H1 (cell line): Measurements from ENCODE around the gene DMC1. TPM values are rescaled to one million over a fixed set of nuclear protein-coding genes. Genes with fewer than 3 reads are reported as not detected.

ENCODE experiments used
- CTCF ChIA-PET: fragments of 300-600 bp; sonication (Branson Sonifier 250); formaldehyde crosslinking; loops from one replicate; lab custom pipeline; 2021; ENCODE audit not compliant: partially characterized antibody; lab: Charles Lee
- POLR2A ChIA-PET: fragments of 300-600 bp; sonication (Branson Sonifier 250); formaldehyde crosslinking; loops from one replicate; lab custom pipeline; 2021; ENCODE audit warnings: inconsistent platforms; ENCODE audit not compliant: partially characterized antibody; lab: Charles Lee
- DNase-seq, 2 experiments: peaks; one replicate each; pipeline versions ENCODE4 v3.0.0 to v3.0.0-alpha.2; 2010 to 2022; ENCODE audit warnings: low spot score in 2 of 2, low read depth in 1 of 2, mixed read lengths in 1 of 2
- FAIRE-seq: peaks from 2 replicates; lab custom pipeline; 2011; peaks lifted over from hg19 to GRCh38; lab: Jason Lieb, UNC
- H2AFZ ChIP-seq: 2 replicates; pipeline ENCODE4 v1.8.1; 2012; ENCODE audit warnings: low read length, inconsistent platforms
- H2AK5ac ChIP-seq: 2 replicates; pipeline ENCODE4 v1.6.1; 2013; ENCODE audit warnings: low read depth, low read length
- H2BK120ac ChIP-seq: replicated peaks from 2 replicates; pipeline ENCODE3; 2013; ENCODE audit warnings: low read depth, low read length, inconsistent platforms
- H2BK12ac ChIP-seq: 2 replicates; pipeline ENCODE4 v1.6.1; 2013; ENCODE audit warnings: low read depth, low read length
- H2BK15ac ChIP-seq: 2 replicates; pipeline ENCODE4 v1.6.1; 2013; ENCODE audit warnings: low read length
- H2BK20ac ChIP-seq: 2 replicates; pipeline ENCODE4 v1.6.1; 2013; ENCODE audit warnings: low read length
- H2BK5ac ChIP-seq: 2 replicates; pipeline ENCODE4 v1.6.1; 2013; ENCODE audit warnings: low read depth, low read length
- H3K14ac ChIP-seq: 2 replicates; pipeline ENCODE4 v1.6.1; 2013; ENCODE audit warnings: inconsistent platforms; ENCODE audit not compliant: insufficient read length
- H3K18ac ChIP-seq: 2 replicates; pipeline ENCODE4 v1.6.1; 2013; ENCODE audit warnings: low read length; ENCODE audit errors: extremely low read depth
- H3K23ac ChIP-seq: 2 replicates; pipeline ENCODE4 v1.6.1; 2013; ENCODE audit warnings: inconsistent platforms; ENCODE audit not compliant: insufficient read length
- H3K23me2 ChIP-seq: 2 replicates; pipeline ENCODE4 v1.6.1; 2013; ENCODE audit warnings: low read depth, low read length
- H3K27ac ChIP-seq: 2 replicates; pipeline ENCODE4 v1.6.1; 2011; ENCODE audit warnings: low read depth, low read length, inconsistent platforms
- H3K27me3 ChIP-seq, 4 experiments: replicated peaks in 1 of 4; 1 replicate in 1 of 4; 2 replicates in 3 of 4; pipeline versions ENCODE4 v1.6.1 to v1.8.1; 2011 to 2013; ENCODE audit warnings: low read length in 3 of 4, mild to moderate bottlenecking in 3 of 4, inconsistent platforms in 2 of 4, mixed read lengths in 2 of 4, moderate library complexity in 1 of 4; ENCODE audit not compliant: control insufficient read depth in 3 of 4, insufficient read depth in 3 of 4; ENCODE audit errors: extremely low read depth in 1 of 4
- H3K36me3 ChIP-seq, 4 experiments: 2 replicates each; pipeline versions ENCODE4 v1.6.1 to v1.8.1; 2011 to 2013; ENCODE audit warnings: mild to moderate bottlenecking in 4 of 4, low read length in 3 of 4, moderate library complexity in 2 of 4, control low read depth in 1 of 4, inconsistent platforms in 1 of 4; ENCODE audit not compliant: insufficient read depth in 4 of 4, control insufficient read depth in 2 of 4
- H3K4ac ChIP-seq: replicated peaks from 2 replicates; pipeline ENCODE3; 2013; ENCODE audit warnings: low read length, low read depth, mixed read lengths, inconsistent platforms; ENCODE audit not compliant: insufficient read length
- H3K4me1 ChIP-seq, 4 experiments: replicated peaks in 1 of 4; 1 replicate in 1 of 4; 2 replicates in 3 of 4; pipeline versions ENCODE4 v1.6.1 to v1.8.1; 2011 to 2013; ENCODE audit warnings: low read length in 3 of 4, inconsistent platforms in 2 of 4, mixed read lengths in 1 of 4; ENCODE audit not compliant: insufficient read depth in 4 of 4, control insufficient read depth in 3 of 4
- H3K4me2 ChIP-seq, 2 experiments: 2 replicates each; pipeline versions ENCODE4 v1.6.1 to v1.8.1; 2011 to 2013; ENCODE audit warnings: low read depth in 2 of 2, low read length in 2 of 2, control low read depth in 1 of 2, inconsistent platforms in 1 of 2, mild to moderate bottlenecking in 1 of 2; ENCODE audit not compliant: insufficient read depth in 1 of 2
- H3K4me3 ChIP-seq, 4 experiments: fragments of 200-600, 300-600 bp in 1 of 4; sonication (generic), shearing (Covaris generic), sonication (Bioruptor Twin) in 1 of 4; 2 replicates each; pipeline versions ENCODE4 v1.5.1 to v1.8.1; 2011 to 2016; ENCODE audit warnings: low read length in 4 of 4, low read depth in 3 of 4, control low read depth in 2 of 4, inconsistent platforms in 2 of 4, mild to moderate bottlenecking in 2 of 4, mixed read lengths in 1 of 4, moderate library complexity in 1 of 4; ENCODE audit not compliant: insufficient read depth in 2 of 4; ENCODE audit errors: extremely low read depth in 1 of 4
- H3K56ac ChIP-seq: replicated peaks from 2 replicates; pipeline ENCODE3; 2013; ENCODE audit warnings: low read depth, mild to moderate bottlenecking, mixed read lengths, low read length, inconsistent platforms; ENCODE audit not compliant: insufficient read length
- H3K79me1 ChIP-seq: 2 replicates; pipeline ENCODE4 v1.6.1; 2013; ENCODE audit warnings: low read depth, low read length, control low read depth
- H3K79me2 ChIP-seq, 2 experiments: 2 replicates each; pipeline versions ENCODE4 v1.6.1 to v1.8.1; 2012 to 2013; ENCODE audit warnings: low read length in 2 of 2, mild to moderate bottlenecking in 2 of 2, inconsistent platforms in 1 of 2; ENCODE audit not compliant: insufficient read depth in 2 of 2, control insufficient read depth in 1 of 2
- H3K9ac ChIP-seq, 4 experiments: replicated peaks in 1 of 4; 1 replicate in 1 of 4; 2 replicates in 3 of 4; pipeline versions ENCODE4 v1.6.1 to v1.8.1; 2011 to 2013; ENCODE audit warnings: low read depth in 3 of 4, low read length in 3 of 4, control low read depth in 2 of 4, mild to moderate bottlenecking in 2 of 4, moderate library complexity in 2 of 4, inconsistent platforms in 1 of 4; ENCODE audit errors: extremely low read depth in 1 of 4
- H3K9me3 ChIP-seq, 2 experiments: 2 replicates each; pipeline versions ENCODE4 v1.6.1 to v1.8.1; 2012 to 2013; ENCODE audit warnings: mild to moderate bottlenecking in 2 of 2, moderate library complexity in 2 of 2, control low read depth in 1 of 2, inconsistent platforms in 1 of 2, low read depth in 1 of 2, low read length in 1 of 2, mixed read lengths in 1 of 2; ENCODE audit not compliant: insufficient read depth in 2 of 2
- H4K20me1 ChIP-seq, 2 experiments: replicated peaks in 1 of 2; 2 replicates each; pipeline versions ENCODE3 to v1.8.1; 2011 to 2013; ENCODE audit warnings: inconsistent platforms in 2 of 2, low read length in 2 of 2, mild to moderate bottlenecking in 1 of 2; ENCODE audit not compliant: insufficient read depth in 2 of 2, control insufficient read depth in 1 of 2
- H4K5ac ChIP-seq: 2 replicates; pipeline ENCODE4 v1.6.1; 2013; ENCODE audit warnings: low read length, low read depth, mixed read lengths, inconsistent platforms; ENCODE audit not compliant: insufficient read length
- H4K8ac ChIP-seq: 2 replicates; pipeline ENCODE4 v1.8.0; 2013; ENCODE audit warnings: mild to moderate bottlenecking, moderate library complexity, low read length, inconsistent platforms; ENCODE audit not compliant: insufficient read depth; ENCODE audit errors: extremely low read depth
- H4K91ac ChIP-seq: replicated peaks from 2 replicates; pipeline ENCODE3; 2013; ENCODE audit warnings: low read length, mixed read lengths, inconsistent platforms; ENCODE audit not compliant: insufficient read length
- ASH2L ChIP-seq: fragments of 200-600, 300-600 bp; sonication (generic); IDR thresholded peaks from one replicate; pipeline ENCODE4 v1.7.1; 2017; ENCODE audit warnings: low read length
- POLR2A ChIP-seq, 2 experiments: IDR thresholded peaks; 1 replicate in 1 of 2; 2 replicates in 1 of 2; pipeline ENCODE4 v1.6.1; 2011; ENCODE audit warnings: low read depth in 2 of 2, low read length in 2 of 2, mild to moderate bottlenecking in 2 of 2; ENCODE audit errors: control extremely low read depth in 1 of 2
- POLR2AphosphoS5 ChIP-seq: IDR thresholded peaks from 2 replicates; pipeline ENCODE4 v1.6.1; 2011; ENCODE audit warnings: low read depth, low read length
- SP1 ChIP-seq: IDR thresholded peaks from 2 replicates; pipeline ENCODE4 v1.6.1; 2011; ENCODE audit warnings: low read depth, low read length
- TCF12 ChIP-seq: IDR thresholded peaks from 2 replicates; pipeline ENCODE4 v1.6.1; 2011; ENCODE audit warnings: low read depth, mild to moderate bottlenecking, low read length
- WGBS, 2 experiments: shearing (Covaris generic) in 1 of 2; methylation state at CpG; one replicate each; pipeline versions ENCODE4 v1.1.6 to v1.1.7; 2013 to 2015; ENCODE audit warnings: low lambda C conversion rate in 2 of 2, mixed read lengths in 2 of 2, inconsistent platforms in 1 of 2, low coverage in 1 of 2, missing lambda C conversion rate in 1 of 2; ENCODE audit not compliant: insufficient replicate concordance in 2 of 2, insufficient coverage in 1 of 2, insufficient read length in 1 of 2; ENCODE audit errors: extremely low coverage in 1 of 2, missing lambda C conversion rate in 1 of 2; 5-methylcytosine and 5-hydroxymethylcytosine counted together
- polyA plus RNA-seq, 7 experiments: library from polyadenylated mRNA; depleted of rRNA in 3 of 7; stranded (reverse) in 5 of 7; unstranded in 2 of 7; fragments of >200 nt in 5 of 7; fragments of 200-250 nt in 2 of 7; gene quantifications; 1 replicate in 5 of 7; 2 replicates in 1 of 7; 4 replicates in 1 of 7; pipeline versions ENCODE4 v1.2.1 to v1.2.3, GENCODE V29; 2011 to 2013; ENCODE audit warnings: missing spikeins in 2 of 7, mixed read lengths in 2 of 7
- total RNA-seq: library from RNA; stranded (reverse); fragmentation: NEBNext Ultra II Directional; extraction: Animal tissue kit (Norgen Biotek cat#: 25700); gene quantifications from 2 replicates; pipeline ENCODE4 v1.2.1, GENCODE V29; 2021

DMC1 gene
- total and polyA plus RNA-seq, 2 of the 8 experiments (the other 6 are each of a cell fraction or from before 2014, with no cell fraction given), result 3.8 to 7.2 TPM

DNA sequence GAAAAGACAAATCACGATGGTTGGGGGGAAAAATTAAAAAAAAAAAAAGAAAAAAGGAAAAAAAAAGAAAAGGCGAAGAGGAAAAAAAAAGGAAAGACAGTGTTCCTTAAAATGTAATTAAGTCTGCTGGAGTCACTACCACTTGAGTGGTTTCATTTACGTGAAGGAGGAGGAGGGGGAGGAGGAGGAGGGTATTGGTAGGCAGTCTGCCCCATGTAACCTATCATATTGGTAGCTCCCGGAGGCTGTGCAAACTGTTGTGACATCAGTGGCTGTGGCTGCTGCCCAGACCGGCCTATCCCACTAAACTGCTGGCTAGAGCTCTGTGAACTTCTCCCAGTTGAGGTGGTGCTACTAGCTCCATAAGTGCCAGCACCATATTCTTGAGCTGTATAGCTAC is 84.2 kb downstream of the DMC1 start:
- H3K9ac ChIP-seq, result no peak overlapping the region
- no peak overlapping the region for H3K4me3 ChIP-seq
- no peak overlapping the region for H2AK5ac ChIP-seq
- WGBS, 2 experiments, result 86% methylated on average over 5 of the region's 5 CpGs; no CpG with 5 or more reads in 1 of the 2 experiments
- no peaks in the 10 kb centered on the region for H3K9me3 ChIP-seq
- FAIRE-seq, result no peak
- peaks cover 0 to 3% of the 10 kb centered on the region in 2 experiments; a peak in 2 of 4 replicates for H3K79me2 ChIP-seq
- DNase-seq, result no peak
- no peak overlapping the region for H2BK20ac ChIP-seq
- H2BK12ac ChIP-seq, result no peak overlapping the region
- no peak overlapping the region for H4K5ac ChIP-seq
- peaks cover 63 to 100% (median 88%) of the 10 kb centered on the region in 4 experiments for H3K36me3 ChIP-seq
- ChIA-PET POLR2A (interaction anchor here (0.7 to 40.8 kb wide), 8 partner anchors 4 to 221 kb away, joined by 3 to 1102 read pairs (median 5); partner anchors contain the start of gene KDELR3), CTCF (interaction anchor here (0.9 to 1.8 kb wide), 2 partner anchors 9 to 49 kb away, joined by 3 to 9 read pairs; no protein-coding TSS in a partner anchor)
- H2BK5ac ChIP-seq, result no peak overlapping the region; the same call in 1 of the 2 replicates
- H2AFZ ChIP-seq, result no peak overlapping the region
- H4K20me1 ChIP-seq, result peaks cover 6 to 7% of the 10 kb centered on the region in 2 experiments
- H2BK120ac ChIP-seq, result no peak overlapping the region
- H3K23ac ChIP-seq, result no peak overlapping the region
- H4K91ac ChIP-seq, result no peak overlapping the region
- H3K27me3 ChIP-seq, result no peaks in the 10 kb centered on the region
- H3K4me2 ChIP-seq, result no peak overlapping the region
- TF ChIP-seq POLR2A (IDR thresholded peaks at IDR 0.05; ENCODE audit: control extremely low read depth in 1 of 2, low read depth in 2 of 2, low read length in 2 of 2), result no peak
- no peak for TF ChIP-seq ASH2L
- TF ChIP-seq TCF12, result no peak
- TF ChIP-seq SP1, result no peak
- peak; percentile 35; the same call in 1 of the 2 replicates for TF ChIP-seq POLR2AphosphoS5
- H3K4ac ChIP-seq, result no peak overlapping the region
- no peak overlapping the region for H3K56ac ChIP-seq
- H2BK15ac ChIP-seq, result no peak overlapping the region
- no peaks in the 10 kb centered on the region; the same call in 1 of the 2 replicates for H3K79me1 ChIP-seq
- H3K27ac ChIP-seq, result no peak overlapping the region
- no peaks in the 10 kb centered on the region for H3K23me2 ChIP-seq
- H3K4me1 ChIP-seq, result peaks cover 0 to 4% (median 3%) of the 10 kb centered on the region in 4 experiments; a peak in 2 of 7 replicates
- no peak overlapping the region for H3K18ac ChIP-seq
- no peak overlapping the region for H4K8ac ChIP-seq
- H3K14ac ChIP-seq, result no peak overlapping the region
